22Rv1 (cell line): ENCODE results near the gene LRRC70.

ENCODE experiments used
- H3K27ac ChIP-seq: fragments of 450-650 bp; 2 replicates; pipeline ENCODE4 v1.5.1; 2017
- CTCF ChIP-seq: fragments of 450-650 bp; IDR thresholded peaks from 2 replicates; pipeline ENCODE4 v1.5.1; 2017; ENCODE audit warnings: mild to moderate bottlenecking
- ZFX ChIP-seq: fragments of 450-650 bp; IDR thresholded peaks from 2 replicates; pipeline ENCODE4 v1.6.1; 2017; ENCODE audit warnings: antibody characterized with exemption, borderline replicate concordance

The LRRC70 gene

GRCh38 chr5:62585306-62585705 is 6.7 kb downstream of the LRRC70 start:
- no peak overlapping the region for H3K27ac ChIP-seq
- TF ChIP-seq CTCF: no peak
- no peak for TF ChIP-seq ZFX

- TF ChIP-seq ZFX (no peak), CTCF (no peak)
- H3K27ac ChIP-seq: no peak overlapping the region
Observed at GRCh38 chr5:62585751-62586150, 7.1 kb downstream of the LRRC70 start.

DNA sequence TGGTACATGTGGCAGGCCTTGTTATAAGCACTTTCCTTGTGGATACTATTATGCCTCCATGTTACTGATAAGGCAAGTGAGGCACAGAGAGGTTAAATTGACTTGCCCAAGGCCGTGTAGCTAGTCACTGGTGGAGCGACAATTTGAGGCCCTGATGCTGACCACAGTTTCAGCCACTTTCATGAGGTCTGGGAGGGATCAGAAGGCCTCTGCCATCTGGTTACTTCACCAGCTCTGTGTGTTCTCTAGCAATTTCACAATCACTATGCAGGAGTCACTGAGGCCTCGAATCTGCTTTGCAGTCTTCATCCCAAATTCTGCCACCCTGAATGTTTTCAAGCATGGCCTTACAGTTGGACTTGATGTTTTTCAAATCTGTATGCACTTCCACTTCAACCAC is 9.1 kb downstream of the LRRC70 start:
- TF ChIP-seq ZFX (no peak), CTCF (no peak)
- H3K27ac ChIP-seq: no peak overlapping the region

DNA sequence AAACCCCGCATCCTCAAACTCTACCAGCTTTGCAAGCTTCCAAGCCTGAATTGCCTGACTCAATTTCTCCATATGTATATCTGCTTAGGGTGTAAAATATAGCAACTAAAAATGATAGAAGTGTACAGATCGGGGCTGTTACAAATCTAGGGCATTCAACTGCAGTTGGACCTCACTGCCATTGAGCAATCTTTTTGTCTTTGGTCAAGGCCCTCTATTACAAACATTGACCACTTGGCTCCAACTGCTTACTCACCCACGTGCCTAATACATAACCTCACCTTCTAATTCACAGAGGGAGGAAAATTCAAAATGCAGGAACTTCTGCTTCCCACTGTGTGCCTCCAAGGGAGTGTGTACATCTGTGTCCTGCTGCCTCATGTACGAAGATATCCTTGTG is 10.0 kb downstream of the LRRC70 start:
- H3K27ac ChIP-seq: no peak overlapping the region

DNA sequence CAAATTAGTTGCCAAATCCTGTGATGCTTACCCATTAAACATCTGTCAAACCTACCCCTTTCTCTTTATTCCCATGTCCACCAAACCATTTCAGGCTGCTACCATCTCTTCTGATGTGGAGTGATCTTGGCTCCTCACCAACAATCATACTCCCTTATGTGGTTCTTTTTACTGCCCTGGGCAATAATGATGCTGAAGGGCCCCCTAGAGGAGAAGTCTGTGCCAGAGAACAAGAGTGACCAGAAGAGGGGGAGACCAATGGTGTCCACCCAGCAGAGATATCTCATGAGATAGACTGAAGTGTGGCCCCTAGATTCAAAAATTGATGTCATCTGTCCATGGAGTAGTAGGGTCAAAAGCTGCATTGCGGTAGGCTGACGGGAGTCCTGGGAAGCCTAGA is 10.9 kb downstream of the LRRC70 start:
- no peak for TF ChIP-seq CTCF
- TF ChIP-seq ZFX: no peak

More for the DNA sequence above, 10.0 kb downstream of the LRRC70 start:
- TF ChIP-seq CTCF (no peak), ZFX (no peak)

DNA sequence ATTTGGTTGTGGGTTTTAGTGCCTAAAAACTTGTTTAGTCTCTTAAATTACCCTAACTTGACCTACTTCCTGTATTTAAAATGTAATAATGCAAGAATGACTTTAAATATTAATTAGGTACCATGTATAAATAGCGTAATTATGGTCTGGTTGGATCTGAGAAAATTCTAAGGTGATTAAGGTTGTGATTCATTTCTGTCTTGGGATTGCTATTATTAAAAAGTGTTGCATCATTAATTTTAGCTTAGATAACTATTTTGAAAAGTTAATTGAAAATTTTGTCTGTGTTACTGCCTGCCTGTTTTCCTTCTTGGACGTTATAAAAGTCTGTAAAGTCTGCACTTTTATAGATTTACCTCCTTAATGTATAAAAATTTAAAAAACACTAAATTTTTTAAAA is 11.8 kb downstream of the LRRC70 start:
- TF ChIP-seq CTCF: no peak
- TF ChIP-seq ZFX: no peak
- no peak overlapping the region for H3K27ac ChIP-seq

More for the DNA sequence above, 10.9 kb downstream of the LRRC70 start:
- no peak overlapping the region for H3K27ac ChIP-seq

DNA sequence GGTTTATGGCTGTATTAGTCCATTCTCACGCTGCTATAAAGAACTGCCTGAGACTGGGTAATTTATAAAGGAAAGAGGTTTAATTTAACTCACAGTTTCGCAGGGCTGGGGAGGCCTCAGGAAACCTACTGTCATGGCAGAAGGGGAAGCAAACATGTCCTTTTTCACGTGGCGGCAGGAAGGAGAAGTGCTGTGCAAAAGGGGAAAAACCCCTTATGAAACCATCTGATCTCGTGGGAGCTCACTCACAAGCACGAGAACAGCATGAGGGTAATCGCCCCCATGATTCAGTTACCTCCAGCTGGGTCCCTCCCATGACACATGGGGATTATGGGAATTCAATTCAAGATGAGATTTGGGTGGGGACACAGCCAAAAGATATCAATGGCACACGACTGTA is 13.9 kb downstream of the LRRC70 start:
- no peak overlapping the region for H3K27ac ChIP-seq
- TF ChIP-seq ZFX (no peak), CTCF (no peak)
